Right lobe of liver (tissue), 6 donors: ENCODE results near the gene DYSF. TPM values are rescaled to one million over a fixed set of nuclear protein-coding genes. Genes with fewer than 3 reads are reported as not detected.

Experiments used
- ATAC-seq, 4 donors: fragments of 200-7000 bp; cut with Tn5 transposase; one replicate each; pipeline ENCODE4 v1.9.1; 2020; ENCODE audit warnings: mild to moderate bottlenecking in 4 of 4, moderate library complexity in 4 of 4
- DNase-seq, 3 donors: peaks; one replicate each; pipeline ENCODE4 v3.0.0-alpha.2; 2020
- H3K27ac ChIP-seq, 3 donors: fragments of 200-600 bp; one replicate each; pipeline ENCODE4 v1.8.0; 2022
- H3K27me3 ChIP-seq, 2 donors: fragments of 200-600 bp; one replicate each; pipeline ENCODE4 v1.8.0; 2022
- H3K36me3 ChIP-seq, 4 donors: fragments of 200-600 bp; sonication (generic) in 1 of 4; one replicate each; pipeline versions ENCODE4 v1.5.1 to v1.8.0; 2017 to 2022; ENCODE audit warnings: control low read depth in 1 of 4
- H3K4me1 ChIP-seq, 4 donors: fragments of 200-600 bp; sonication (generic) in 1 of 4; one replicate each; pipeline versions ENCODE4 v1.5.1 to v1.8.0; 2017 to 2022; ENCODE audit warnings: control low read depth in 1 of 4
- H3K4me3 ChIP-seq, 3 donors: fragments of 200-600 bp; one replicate each; pipeline ENCODE4 v1.8.0; 2022
- H3K9me3 ChIP-seq, 4 donors: fragments of 200-600 bp; sonication (generic) in 1 of 4; one replicate each; pipeline versions ENCODE4 v1.5.1 to v1.8.0; 2017 to 2022; ENCODE audit warnings: control low read depth in 1 of 4
- CTCF ChIP-seq, 4 donors: fragments of 200-600 bp in 3 of 4; fragments of 450-650 bp in 1 of 4; IDR thresholded peaks; one replicate each; pipeline versions ENCODE4 v1.5.1 to v1.8.0; 2016 to 2022; ENCODE audit warnings: antibody characterized with exemption in 4 of 4, mild to moderate bottlenecking in 2 of 4
- POLR2A ChIP-seq: fragments of 450-650 bp; IDR thresholded peaks from one replicate; pipeline ENCODE4 v1.6.1; 2017; ENCODE audit warnings: antibody characterized with exemption, mild to moderate bottlenecking
- WGBS: methylation state at CpG from one replicate; pipeline ENCODE4 v1.1.6; 2018; ENCODE audit warnings: low coverage, low lambda C conversion rate; ENCODE audit not compliant: insufficient coverage; ENCODE audit errors: missing lambda C conversion rate; 5-methylcytosine and 5-hydroxymethylcytosine counted together
- intact Hi-C, 2 donors: fragments of 100-400 bp; cut with DNase I; formaldehyde crosslinking; loops; one replicate each; pipeline versions ENCODE4 v1.11.2 to v1.14.1; 2022
- total RNA-seq, 6 experiments: library from RNA; depleted of rRNA in 2 of 6; stranded (reverse); fragments of >200 nt in 2 of 6; fragmentation: NEBNext Ultra II Directional in 3 of 6; extraction: Animal tissue kit (Norgen Biotek cat#: 25700) in 3 of 6; gene quantifications; one replicate each; pipeline versions ENCODE4 v1.1.0 to v1.2.4, GENCODE V29; 2016 to 2023
- donor health status: DM: no; HTN: yes; CAD: no.
- donor health status: DM: no; HTN: no; CAD: no.
- donor health status: DM: no; HTN: no; CAD: no.
- donor health status: DM: no; HTN: yes; CAD: no.
- donor health status: DM: no; HTN: yes; CAD: no.

The DYSF gene
- total RNA-seq, 6 experiments from 2014 or later = 21.8 to 55.0 (median 32.9) TPM

- intact Hi-C loops = no loop called here
- H3K4me1 ChIP-seq = peaks cover 0 to 4% (median 0%) of the 10 kb centered on the region in 4 donors
- WGBS = 85% methylated on average over 3 of the region's 3 CpGs
- TF ChIP-seq CTCF (IDR thresholded peaks at IDR 0.05) (no peak), POLR2A (no peak)
- H3K27ac ChIP-seq = no peak overlapping the region
- H3K27me3 ChIP-seq = no peaks in the 10 kb centered on the region
- DNase-seq (no peak), ATAC-seq (no peak)
- H3K36me3 ChIP-seq = no peaks in the 10 kb centered on the region
- H3K9me3 ChIP-seq = no peaks in the 10 kb centered on the region
- no peak overlapping the region for H3K4me3 ChIP-seq
Measured at GRCh38 chr2:71633086-71633485, 179.7 kb downstream of the DYSF start.

GRCh38 chr2:71634567-71634966, 181.2 kb downstream of the DYSF start:
- H3K4me3 ChIP-seq = no peak overlapping the region
- no peaks in the 10 kb centered on the region for H3K27me3 ChIP-seq
- H3K9me3 ChIP-seq = no peaks in the 10 kb centered on the region
- no peaks in the 10 kb centered on the region for H3K36me3 ChIP-seq
- 55% methylated on average over 1 of the region's 1 CpG for WGBS
- DNase-seq (no peak), ATAC-seq (peak in 3 of 4 donors; percentile 40 to 53 (median 40))
- no peak for TF ChIP-seq POLR2A
- TF ChIP-seq CTCF (IDR thresholded peaks at IDR 0.05) = no peak
- H3K27ac ChIP-seq = no peak overlapping the region
- peaks cover 0 to 4% (median 0%) of the 10 kb centered on the region in 4 donors for H3K4me1 ChIP-seq
- intact Hi-C loops = no loop called here

GRCh38 chr2:71635798-71636197, 182.4 kb downstream of the DYSF start:
- Histone ChIP-seq H3K9me3 (no peaks in the 10 kb centered on the region), H3K27ac (no peak overlapping the region), H3K4me1 (peaks cover 0 to 4% (median 0%) of the 10 kb centered on the region in 4 donors), H3K36me3 (no peaks in the 10 kb centered on the region), H3K27me3 (no peaks in the 10 kb centered on the region), H3K4me3 (no peak overlapping the region)
- DNase-seq = no peak
- TF ChIP-seq POLR2A (no peak), CTCF (IDR thresholded peaks at IDR 0.05) (no peak)
- ATAC-seq = peak in 1 of 4 donors; percentile 13
- intact Hi-C loops = no loop called here
- WGBS = 56% methylated on average over 5 of the region's 5 CpGs

- WGBS = 93% methylated on average over 4 of the region's 5 CpGs
- DNase-seq (no peak), ATAC-seq (peak; percentile 56 to 74 (median 64))
- intact Hi-C loops = no loop called here
- H3K4me3 ChIP-seq = no peak overlapping the region
- peaks cover 0 to 4% (median 0%) of the 10 kb centered on the region in 4 donors for H3K4me1 ChIP-seq
- no peaks in the 10 kb centered on the region for H3K36me3 ChIP-seq
- TF ChIP-seq CTCF (IDR thresholded peaks at IDR 0.05) (no peak), POLR2A (no peak)
- H3K9me3 ChIP-seq = no peaks in the 10 kb centered on the region
- H3K27ac ChIP-seq = no peak overlapping the region
- no peaks in the 10 kb centered on the region for H3K27me3 ChIP-seq
Measured at GRCh38 chr2:71637168-71637567, 183.8 kb downstream of the DYSF start.

- Histone ChIP-seq H3K36me3 (no peaks in the 10 kb centered on the region), H3K9me3 (no peaks in the 10 kb centered on the region), H3K4me3 (no peak overlapping the region), H3K27ac (no peak overlapping the region), H3K4me1 (peaks cover 0 to 4% (median 0%) of the 10 kb centered on the region in 4 donors), H3K27me3 (no peaks in the 10 kb centered on the region)
- no peak for DNase-seq
- peak; percentile 59 to 70 (median 62) for ATAC-seq
- intact Hi-C loops = no loop called here
- 11% methylated on average over 4 of the region's 4 CpGs for WGBS
- TF ChIP-seq POLR2A = no peak
- no peak for TF ChIP-seq CTCF (IDR thresholded peaks at IDR 0.05)
Measured at GRCh38 chr2:71637736-71638135, 184.4 kb downstream of the DYSF start.
